IMR-90 (cell line): ENCODE data around the gene RBMS3.

Source experiments
- BHLHE40 ChIP-seq: fragments of 150-350 bp; IDR thresholded peaks from 2 replicates; pipeline ENCODE4 v1.6.1; 2016; ENCODE audit warnings: mild to moderate bottlenecking, low read depth, low read length
- CEBPB ChIP-seq: IDR thresholded peaks from 2 replicates; pipeline ENCODE4 v1.6.1; 2012; ENCODE audit warnings: low read depth, low read length, improper control_type of control experiment
- FOS ChIP-seq: fragments of 150-350 bp; IDR thresholded peaks from 2 replicates; pipeline ENCODE4 v1.6.1; 2016; ENCODE audit warnings: low read depth, low read length
- MAFK ChIP-seq: IDR thresholded peaks from 2 replicates; pipeline ENCODE4 v1.6.1; 2012; ENCODE audit warnings: low read depth, low read length, improper control_type of control experiment
- MXI1 ChIP-seq: IDR thresholded peaks from 2 replicates; pipeline ENCODE4 v1.6.1; 2012; ENCODE audit warnings: low read depth, mild to moderate bottlenecking, low read length, moderate library complexity, borderline replicate concordance
- NFE2L2 ChIP-seq: fragments of 150-350 bp; IDR thresholded peaks from 2 replicates; pipeline ENCODE4 v1.6.1; 2016; ENCODE audit warnings: low read depth, mild to moderate bottlenecking, low read length
- POLR2A ChIP-seq: IDR thresholded peaks from 2 replicates; pipeline ENCODE4 v1.6.1; 2012; ENCODE audit warnings: mild to moderate bottlenecking, low read depth, low read length
- RAD21 ChIP-seq: IDR thresholded peaks from 2 replicates; pipeline ENCODE4 v1.6.1; 2012; ENCODE audit warnings: low read length, improper control_type of control experiment
- RCOR1 ChIP-seq: IDR thresholded peaks from 2 replicates; pipeline ENCODE4 v1.6.1; 2012; ENCODE audit warnings: mild to moderate bottlenecking, low read length, improper control_type of control experiment; ENCODE audit not compliant: insufficient replicate concordance
- RFX5 ChIP-seq: IDR thresholded peaks from 2 replicates; pipeline ENCODE4 v1.8.0; 2012; ENCODE audit warnings: low read depth, mild to moderate bottlenecking, low read length, moderate library complexity
- SMC3 ChIP-seq: fragments of 150-350 bp; IDR thresholded peaks from 2 replicates; pipeline ENCODE4 v1.6.1; 2016; ENCODE audit warnings: low read depth, mild to moderate bottlenecking, antibody characterized with exemption, low read length, moderate library complexity
- TF ChIP-seq, protein P1 (sequence below): conservative IDR thresholded peaks from 2 replicates; pipeline ENCODE4 v1.5.1; 2012; ENCODE audit warnings: mild to moderate bottlenecking, low read depth, low read length, improper control_type of control experiment
- TF ChIP-seq, protein P2 (sequence below): fragments of 150-350 bp; IDR thresholded peaks from 2 replicates; pipeline ENCODE4 v1.6.1; 2017; ENCODE audit warnings: mild to moderate bottlenecking, antibody characterized with exemption, low read length, low read depth

DNA sequence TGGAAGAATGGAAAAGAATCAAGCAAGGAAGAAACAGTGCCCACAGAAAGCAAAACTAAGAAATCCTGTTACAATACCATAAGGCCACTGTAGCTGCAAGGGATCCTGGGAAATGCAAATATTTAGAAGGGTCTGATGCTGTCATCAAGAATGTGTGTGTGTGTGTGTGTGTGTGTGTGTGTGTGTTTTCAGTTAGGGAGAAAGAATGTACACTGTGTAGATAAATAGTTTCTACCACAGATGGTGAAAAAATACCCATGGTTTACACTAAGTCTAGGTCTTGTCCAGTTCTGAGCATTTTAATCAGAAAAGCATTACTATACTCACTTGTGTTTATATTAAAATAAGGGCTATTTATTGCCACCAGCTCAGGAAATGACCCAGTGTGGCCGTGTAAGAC lies 355.0 kb downstream of the RBMS3 start:
- no peak for TF ChIP-seq CEBPB
- no peak for TF ChIP-seq POLR2A
- no peak for TF ChIP-seq MXI1
- no peak for TF ChIP-seq BHLHE40
- TF ChIP-seq, protein P1, sequence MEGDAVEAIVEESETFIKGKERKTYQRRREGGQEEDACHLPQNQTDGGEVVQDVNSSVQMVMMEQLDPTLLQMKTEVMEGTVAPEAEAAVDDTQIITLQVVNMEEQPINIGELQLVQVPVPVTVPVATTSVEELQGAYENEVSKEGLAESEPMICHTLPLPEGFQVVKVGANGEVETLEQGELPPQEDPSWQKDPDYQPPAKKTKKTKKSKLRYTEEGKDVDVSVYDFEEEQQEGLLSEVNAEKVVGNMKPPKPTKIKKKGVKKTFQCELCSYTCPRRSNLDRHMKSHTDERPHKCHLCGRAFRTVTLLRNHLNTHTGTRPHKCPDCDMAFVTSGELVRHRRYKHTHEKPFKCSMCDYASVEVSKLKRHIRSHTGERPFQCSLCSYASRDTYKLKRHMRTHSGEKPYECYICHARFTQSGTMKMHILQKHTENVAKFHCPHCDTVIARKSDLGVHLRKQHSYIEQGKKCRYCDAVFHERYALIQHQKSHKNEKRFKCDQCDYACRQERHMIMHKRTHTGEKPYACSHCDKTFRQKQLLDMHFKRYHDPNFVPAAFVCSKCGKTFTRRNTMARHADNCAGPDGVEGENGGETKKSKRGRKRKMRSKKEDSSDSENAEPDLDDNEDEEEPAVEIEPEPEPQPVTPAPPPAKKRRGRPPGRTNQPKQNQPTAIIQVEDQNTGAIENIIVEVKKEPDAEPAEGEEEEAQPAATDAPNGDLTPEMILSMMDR = no peak
- TF ChIP-seq RAD21 = no peak
- TF ChIP-seq, protein P2, sequence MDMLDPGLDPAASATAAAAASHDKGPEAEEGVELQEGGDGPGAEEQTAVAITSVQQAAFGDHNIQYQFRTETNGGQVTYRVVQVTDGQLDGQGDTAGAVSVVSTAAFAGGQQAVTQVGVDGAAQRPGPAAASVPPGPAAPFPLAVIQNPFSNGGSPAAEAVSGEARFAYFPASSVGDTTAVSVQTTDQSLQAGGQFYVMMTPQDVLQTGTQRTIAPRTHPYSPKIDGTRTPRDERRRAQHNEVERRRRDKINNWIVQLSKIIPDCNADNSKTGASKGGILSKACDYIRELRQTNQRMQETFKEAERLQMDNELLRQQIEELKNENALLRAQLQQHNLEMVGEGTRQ = no peak
- no peak for TF ChIP-seq RFX5
- no peak for TF ChIP-seq SMC3
- TF ChIP-seq NFE2L2 = no peak
- TF ChIP-seq RCOR1 = no peak
- no peak for TF ChIP-seq FOS
- no peak for TF ChIP-seq MAFK
